ENCODE data around the gene ZNF358.

DNA sequence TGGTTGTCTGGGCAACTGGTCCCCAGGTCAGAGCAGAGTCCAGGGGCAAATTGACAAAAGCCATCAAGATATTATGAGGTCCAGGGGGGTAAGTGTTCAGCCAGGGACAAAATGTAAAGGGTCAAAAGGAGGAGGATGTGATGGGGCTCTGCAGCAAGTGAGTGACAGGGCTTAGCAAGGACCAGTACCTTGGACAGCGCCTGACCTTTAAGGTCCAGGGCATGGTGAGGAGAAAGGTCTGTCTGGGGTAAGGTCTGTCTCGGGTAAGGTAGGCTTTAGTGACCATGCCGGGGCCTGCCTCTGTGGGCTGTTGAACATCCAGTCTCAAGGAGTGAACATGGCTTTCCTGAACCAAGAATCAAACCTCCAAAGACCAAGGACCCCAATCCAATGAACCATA lies 6.3 kb upstream of the ZNF358 start:
- TF ChIP-seq CTCF (IDR thresholded peaks at IDR 0.05) (no peak), POLR2A (IDR thresholded peaks at IDR 0.05) (no peak)

Measured in lower leg skin (tissue), 3 donors.